Astrocyte (in vitro differentiated cells and primary cell): ENCODE results near the gene C1orf167.

Source experiments
- CTCF ChIP-seq: IDR thresholded peaks from 2 replicates; pipeline ENCODE4 v1.5.1; 2011; ENCODE audit warnings: low read depth, mild to moderate bottlenecking, inconsistent platforms, low read length, moderate library complexity; ENCODE audit not compliant: insufficient read depth
- EZH2 ChIP-seq: IDR thresholded peaks from 2 replicates; pipeline ENCODE4 v1.6.1; 2012; ENCODE audit warnings: mild to moderate bottlenecking, low read length, inconsistent platforms; ENCODE audit not compliant: insufficient read depth

- no peak for TF ChIP-seq EZH2
- TF ChIP-seq CTCF, result no peak
Measured at GRCh38 chr1:11799896-11800295, 37.9 kb downstream of the C1orf167 start.
